ENCODE data around the gene EHD4.

- TF ChIP-seq, protein P1, sequence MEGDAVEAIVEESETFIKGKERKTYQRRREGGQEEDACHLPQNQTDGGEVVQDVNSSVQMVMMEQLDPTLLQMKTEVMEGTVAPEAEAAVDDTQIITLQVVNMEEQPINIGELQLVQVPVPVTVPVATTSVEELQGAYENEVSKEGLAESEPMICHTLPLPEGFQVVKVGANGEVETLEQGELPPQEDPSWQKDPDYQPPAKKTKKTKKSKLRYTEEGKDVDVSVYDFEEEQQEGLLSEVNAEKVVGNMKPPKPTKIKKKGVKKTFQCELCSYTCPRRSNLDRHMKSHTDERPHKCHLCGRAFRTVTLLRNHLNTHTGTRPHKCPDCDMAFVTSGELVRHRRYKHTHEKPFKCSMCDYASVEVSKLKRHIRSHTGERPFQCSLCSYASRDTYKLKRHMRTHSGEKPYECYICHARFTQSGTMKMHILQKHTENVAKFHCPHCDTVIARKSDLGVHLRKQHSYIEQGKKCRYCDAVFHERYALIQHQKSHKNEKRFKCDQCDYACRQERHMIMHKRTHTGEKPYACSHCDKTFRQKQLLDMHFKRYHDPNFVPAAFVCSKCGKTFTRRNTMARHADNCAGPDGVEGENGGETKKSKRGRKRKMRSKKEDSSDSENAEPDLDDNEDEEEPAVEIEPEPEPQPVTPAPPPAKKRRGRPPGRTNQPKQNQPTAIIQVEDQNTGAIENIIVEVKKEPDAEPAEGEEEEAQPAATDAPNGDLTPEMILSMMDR (IDR thresholded peaks at IDR 0.05) = no peak
- no peak for TF ChIP-seq POLR2A (IDR thresholded peaks at IDR 0.05)
Measured at GRCh38 chr15:41881920-41882688, 90.3 kb downstream of the EHD4 start.
